OCI-LY3 (cell line): ENCODE results near the gene GMPPA.

ENCODE experiments used
- CTCF ChIP-seq: fragments of 200-600, 300-600 bp; sonication (generic); IDR thresholded peaks from 2 replicates; pipeline ENCODE4 v1.5.1; 2014; ENCODE audit warnings: antibody characterized with exemption, low read length, low read depth
- EZH2phosphoT487 ChIP-seq: fragments of 200-600 bp; shearing (Covaris generic); IDR thresholded peaks from 2 replicates; pipeline ENCODE4 v1.6.1; 2018; ENCODE audit warnings: antibody characterized with exemption, mixed run types, low read depth

GRCh38 chr2:219498280-219499057, at the start of gene GMPPA:
- no peak for TF ChIP-seq CTCF
- no peak for TF ChIP-seq EZH2phosphoT487
